Activated T-helper 9 cell treated with anti-CD3 and anti-CD28 coated beads, Interleukin-2, amount 50 U/mL, for 16 hours (primary cell): ENCODE data around the gene RFNG.

Experiments
- DNase-seq: peaks from one replicate; pipeline ENCODE4 v3.0.0-alpha.2; 2020; ENCODE audit warnings: low read depth

RFNG gene

GRCh38 chr17:82058230-82058854 is 6.7 kb upstream of the RFNG start:
- no peak for DNase-seq

- DNase-seq, result no peak
Measured at GRCh38 chr17:82056729-82057621, 5.4 kb upstream of the RFNG start.

GRCh38 chr17:82055965-82056728 is 4.5 kb upstream of the RFNG start:
- DNase-seq, result no peak

- no peak for DNase-seq
Measured at GRCh38 chr17:82055023-82055964, 3.7 kb upstream of the RFNG start.

GRCh38 chr17:82054351-82055022 is 2.9 kb upstream of the RFNG start:
- DNase-seq, result no peak

- DNase-seq, result no peak
Measured at GRCh38 chr17:82053556-82054263, 2.1 kb upstream of the RFNG start.

GRCh38 chr17:82053130-82053529 is 1.5 kb upstream of the RFNG start:
- no peak for DNase-seq

GRCh38 chr17:82052638-82053059 is 1.0 kb upstream of the RFNG start:
- DNase-seq, result no peak

- no peak for DNase-seq
Measured at GRCh38 chr17:82050761-82051641, 610 bp downstream of the RFNG start.

GRCh38 chr17:82050152-82050760 is 1.4 kb downstream of the RFNG start:
- no peak for DNase-seq

- no peak for DNase-seq
Measured at GRCh38 chr17:82049521-82049971, 2.1 kb downstream of the RFNG start.

GRCh38 chr17:82049106-82049505 is 2.5 kb downstream of the RFNG start:
- no peak for DNase-seq

- DNase-seq, result no peak
Measured at GRCh38 chr17:82048571-82048971, 3.0 kb downstream of the RFNG start.

- no peak for DNase-seq
Measured at GRCh38 chr17:82047914-82048570, 3.6 kb downstream of the RFNG start.

- no peak for DNase-seq
Measured at GRCh38 chr17:82047379-82047778, 4.2 kb downstream of the RFNG start.

GRCh38 chr17:82046903-82047302 is 4.7 kb downstream of the RFNG start:
- no peak for DNase-seq

GRCh38 chr17:82045936-82046484 is 5.6 kb downstream of the RFNG start:
- DNase-seq, result no peak

GRCh38 chr17:82043507-82043906 is 8.1 kb downstream of the RFNG start:
- DNase-seq, result no peak
